SJSA1 (cell line): Measurements from ENCODE around the gene EDC3. TPM values are rescaled to one million over a fixed set of nuclear protein-coding genes. Genes with fewer than 3 reads are reported as not detected.
"Not testable (repeated sequence)": the region's sequence is repeated elsewhere in the genome, so short reads cannot be mapped to it uniquely, and the experiment has no call there.

Experiments used
- DNase-seq, 2 experiments: peaks; one replicate each; pipeline ENCODE4 v3.0.0-alpha.2; 2015 to 2020; ENCODE audit warnings: low spot score in 2 of 2, low read depth in 1 of 2
- H3K27ac ChIP-seq: fragments of 250-450 bp; sonication (Bioruptor Pico); 2 replicates; pipeline ENCODE4 v1.5.1; 2020; ENCODE audit warnings: mild to moderate bottlenecking, moderate library complexity
- H3K27me3 ChIP-seq: fragments of 250-450 bp; sonication (Bioruptor Pico); replicated peaks from 2 replicates; pipeline ENCODE4 v1.5.1; 2020; ENCODE audit warnings: mild to moderate bottlenecking, moderate library complexity
- H3K36me3 ChIP-seq: fragments of 250-450 bp; sonication (Bioruptor Pico); 2 replicates; pipeline ENCODE4 v1.5.1; 2020; ENCODE audit warnings: mild to moderate bottlenecking
- H3K4me1 ChIP-seq: fragments of 250-450 bp; sonication (Bioruptor Pico); replicated peaks from 2 replicates; pipeline ENCODE4 v1.6.1; 2021; ENCODE audit warnings: mild to moderate bottlenecking
- H3K4me3 ChIP-seq: fragments of 250-450 bp; sonication (Bioruptor Pico); 2 replicates; pipeline ENCODE4 v1.5.1; 2020; ENCODE audit warnings: mild to moderate bottlenecking
- H3K9me3 ChIP-seq: fragments of 250-450 bp; sonication (Bioruptor Pico); replicated peaks from 2 replicates; pipeline ENCODE4 v1.5.1; 2020; ENCODE audit warnings: mild to moderate bottlenecking
- total RNA-seq: library from RNA; depleted of rRNA; stranded (reverse); fragments of >200 nt; shearing (Covaris generic); gene quantifications from 2 replicates; pipeline ENCODE4 v1.2.3, GENCODE V29; 2014

EDC3 gene
- total RNA-seq, 1 experiment from 2014 or later = 7.6 TPM

GRCh38 chr15:74631408-74631807, 64.4 kb downstream of the EDC3 start:
- Histone ChIP-seq H3K36me3 (peaks cover 96% of the 10 kb centered on the region), H3K4me3 (no peak overlapping the region), H3K27me3 (no peaks in the 10 kb centered on the region), H3K27ac (no peak overlapping the region), H3K9me3 (no peaks in the 10 kb centered on the region), H3K4me1 (no peaks in the 10 kb centered on the region)
- DNase-seq = no peak

GRCh38 chr15:74631087-74631385, 64.8 kb downstream of the EDC3 start:
- no peak overlapping the region for H3K27ac ChIP-seq
- peaks cover 96% of the 10 kb centered on the region for H3K36me3 ChIP-seq
- no peaks in the 10 kb centered on the region for H3K9me3 ChIP-seq
- no peak for DNase-seq
- no peak overlapping the region for H3K4me3 ChIP-seq
- H3K4me1 ChIP-seq = no peaks in the 10 kb centered on the region
- no peaks in the 10 kb centered on the region for H3K27me3 ChIP-seq

GRCh38 chr15:74630284-74631086, 65.3 kb downstream of the EDC3 start:
- Histone ChIP-seq H3K4me1 (no peaks in the 10 kb centered on the region), H3K36me3 (peaks cover 96% of the 10 kb centered on the region), H3K27ac (no peak overlapping the region), H3K4me3 (no peak overlapping the region), H3K27me3 (no peaks in the 10 kb centered on the region), H3K9me3 (no peaks in the 10 kb centered on the region)
- no peak for DNase-seq

GRCh38 chr15:74629696-74630095, 66.1 kb downstream of the EDC3 start:
- H3K27ac ChIP-seq, H3K27me3 ChIP-seq, H3K4me1 ChIP-seq, H3K9me3 ChIP-seq, H3K4me3 ChIP-seq, DNase-seq: not testable (repeated sequence)
- H3K36me3 ChIP-seq = peaks cover 96% of the 10 kb centered on the region

GRCh38 chr15:74628949-74629348, 66.9 kb downstream of the EDC3 start:
- Histone ChIP-seq H3K36me3 (peaks cover 96% of the 10 kb centered on the region), H3K27me3 (no peaks in the 10 kb centered on the region), H3K9me3 (no peaks in the 10 kb centered on the region), H3K4me1 (no peaks in the 10 kb centered on the region), H3K4me3 (no peak overlapping the region), H3K27ac (no peak overlapping the region)
- no peak for DNase-seq

GRCh38 chr15:74628199-74628598, 67.6 kb downstream of the EDC3 start:
- no peaks in the 10 kb centered on the region for H3K27me3 ChIP-seq
- peaks cover 98% of the 10 kb centered on the region for H3K36me3 ChIP-seq
- no peak overlapping the region for H3K27ac ChIP-seq
- DNase-seq = no peak
- no peak overlapping the region for H3K4me3 ChIP-seq
- no peaks in the 10 kb centered on the region for H3K9me3 ChIP-seq
- no peaks in the 10 kb centered on the region for H3K4me1 ChIP-seq

GRCh38 chr15:74627766-74628165, 68.1 kb downstream of the EDC3 start:
- no peaks in the 10 kb centered on the region for H3K27me3 ChIP-seq
- H3K36me3 ChIP-seq = peaks cover 98% of the 10 kb centered on the region
- no peaks in the 10 kb centered on the region for H3K4me1 ChIP-seq
- no peak overlapping the region for H3K4me3 ChIP-seq
- H3K27ac ChIP-seq = no peak overlapping the region
- no peaks in the 10 kb centered on the region for H3K9me3 ChIP-seq
- no peak for DNase-seq

- DNase-seq = no peak
- H3K9me3 ChIP-seq = no peaks in the 10 kb centered on the region
- H3K36me3 ChIP-seq = peaks cover 98% of the 10 kb centered on the region
- no peaks in the 10 kb centered on the region for H3K27me3 ChIP-seq
- H3K4me1 ChIP-seq = no peaks in the 10 kb centered on the region
- no peak overlapping the region for H3K4me3 ChIP-seq
- no peak overlapping the region for H3K27ac ChIP-seq
Measured at GRCh38 chr15:74626752-74627692, 68.8 kb downstream of the EDC3 start.

- Histone ChIP-seq H3K27ac (no peak overlapping the region), H3K27me3 (no peaks in the 10 kb centered on the region), H3K9me3 (no peaks in the 10 kb centered on the region), H3K4me3 (no peak overlapping the region), H3K4me1 (no peaks in the 10 kb centered on the region), H3K36me3 (peaks cover 98% of the 10 kb centered on the region)
- DNase-seq = no peak
Measured at GRCh38 chr15:74626336-74626735, 69.5 kb downstream of the EDC3 start.

- Histone ChIP-seq H3K9me3 (no peaks in the 10 kb centered on the region), H3K4me1 (no peaks in the 10 kb centered on the region), H3K27ac (no peak overlapping the region), H3K27me3 (no peaks in the 10 kb centered on the region), H3K36me3 (peaks cover 98% of the 10 kb centered on the region), H3K4me3 (no peak overlapping the region)
- no peak for DNase-seq
Measured at GRCh38 chr15:74625693-74626092, 70.1 kb downstream of the EDC3 start.

GRCh38 chr15:74624020-74624602, 71.7 kb downstream of the EDC3 start:
- H3K4me1 ChIP-seq = peaks cover 2% of the 10 kb centered on the region
- no peaks in the 10 kb centered on the region for H3K9me3 ChIP-seq
- DNase-seq = no peak
- H3K27ac ChIP-seq = no peak overlapping the region
- no peak overlapping the region for H3K4me3 ChIP-seq
- peaks cover 100% of the 10 kb centered on the region for H3K36me3 ChIP-seq
- no peaks in the 10 kb centered on the region for H3K27me3 ChIP-seq

- Histone ChIP-seq H3K9me3 (no peaks in the 10 kb centered on the region), H3K36me3 (peaks cover 94% of the 10 kb centered on the region), H3K4me3 (no peak overlapping the region), H3K27me3 (no peaks in the 10 kb centered on the region), H3K4me1 (peaks cover 15% of the 10 kb centered on the region), H3K27ac (no peak overlapping the region)
- no peak for DNase-seq
Measured at GRCh38 chr15:74622758-74623157, 73.1 kb downstream of the EDC3 start.

GRCh38 chr15:74621936-74622335, 73.9 kb downstream of the EDC3 start:
- no peaks in the 10 kb centered on the region for H3K9me3 ChIP-seq
- peaks cover 22% of the 10 kb centered on the region for H3K4me1 ChIP-seq
- H3K4me3 ChIP-seq = no peak overlapping the region
- peaks cover 93% of the 10 kb centered on the region for H3K36me3 ChIP-seq
- H3K27ac ChIP-seq = no peak overlapping the region
- no peaks in the 10 kb centered on the region for H3K27me3 ChIP-seq
- no peak for DNase-seq

- H3K4me3 ChIP-seq = no peak overlapping the region
- H3K9me3 ChIP-seq = no peaks in the 10 kb centered on the region
- no peaks in the 10 kb centered on the region for H3K27me3 ChIP-seq
- peaks cover 91% of the 10 kb centered on the region for H3K36me3 ChIP-seq
- no peak for DNase-seq
- H3K4me1 ChIP-seq = peaks cover 26% of the 10 kb centered on the region
- no peak overlapping the region for H3K27ac ChIP-seq
Measured at GRCh38 chr15:74621546-74621920, 74.3 kb downstream of the EDC3 start.
